G401 (cell line): ENCODE measurements around the gene RTF2. TPM values are rescaled to one million over a fixed set of nuclear protein-coding genes. Genes with fewer than 3 reads are reported as not detected.
"Not testable (repeated sequence)": the region's sequence is repeated elsewhere in the genome, so short reads cannot be mapped to it uniquely, and the experiment has no call there.

Experiments
- DNase-seq: peaks from one replicate; pipeline ENCODE4 v3.0.0-alpha.2; 2015; ENCODE audit warnings: low spot score
- in situ Hi-C: cut with HindIII; loops from 2 replicates; pipeline ENCODE4 v1.10.0; 2016; ENCODE audit warnings: low sequenced_read_pairs, mixed read lengths
- total RNA-seq: library from RNA; depleted of rRNA; stranded (reverse); fragments of >200 nt; shearing (Covaris generic); gene quantifications from 2 replicates; pipeline ENCODE4 v1.2.3, GENCODE V29; 2014

RTF2 gene
- total RNA-seq, 1 experiment from 2014 or later = 69.3 TPM

- in situ Hi-C loops = no loop called here
- no peak for DNase-seq
Measured at GRCh38 chr20:56465997-56466396, 2.4 kb upstream of the RTF2 start.

- DNase-seq = no peak
- in situ Hi-C loops = no loop called here
Measured at GRCh38 chr20:56467968-56468315, 485 bp upstream of the RTF2 start.

GRCh38 chr20:56469077-56469449 lies 636 bp downstream of the RTF2 start:
- DNase-seq = no peak
- in situ Hi-C loops = no loop called here

- no peak for DNase-seq
- in situ Hi-C loops = no loop called here
Measured at GRCh38 chr20:56483970-56484369, 15.5 kb downstream of the RTF2 start.

GRCh38 chr20:56487216-56487615 lies 18.8 kb downstream of the RTF2 start:
- in situ Hi-C loops = no loop called here
- DNase-seq = no peak

- no peak for DNase-seq
- in situ Hi-C loops = no loop called here
Measured at GRCh38 chr20:56488566-56488965, 20.1 kb downstream of the RTF2 start.

GRCh38 chr20:56501116-56501515 lies 32.7 kb downstream of the RTF2 start:
- DNase-seq = no peak
- in situ Hi-C loops = no loop called here

- DNase-seq = peak; percentile 3
- in situ Hi-C loops = no loop called here
Measured at GRCh38 chr20:56503916-56504315, 35.5 kb downstream of the RTF2 start.

GRCh38 chr20:56504373-56505005 lies 36.1 kb downstream of the RTF2 start:
- no peak for DNase-seq
- in situ Hi-C loops = no loop called here

- no peak for DNase-seq
- in situ Hi-C loops = no loop called here
Measured at GRCh38 chr20:56506103-56506502, 37.7 kb downstream of the RTF2 start.

- in situ Hi-C loops = no loop called here
- no peak for DNase-seq
Measured at GRCh38 chr20:56511926-56512325, 43.5 kb downstream of the RTF2 start.

GRCh38 chr20:56513161-56514150 lies 45.0 kb downstream of the RTF2 start:
- DNase-seq = no peak
- in situ Hi-C loops = no loop called here

- no peak for DNase-seq
- in situ Hi-C loops = no loop called here
Measured at GRCh38 chr20:56516631-56517030, 48.2 kb downstream of the RTF2 start.

- in situ Hi-C loops = no loop called here
- DNase-seq = no peak
Measured at GRCh38 chr20:56517211-56517610, 48.8 kb downstream of the RTF2 start.

GRCh38 chr20:56517641-56518040 lies 49.2 kb downstream of the RTF2 start:
- no peak for DNase-seq
- in situ Hi-C loops = no loop called here

- in situ Hi-C loops = no loop called here
- DNase-seq = no peak
Measured at GRCh38 chr20:56518126-56518525, 49.7 kb downstream of the RTF2 start.

GRCh38 chr20:56518721-56519398 lies 50.4 kb downstream of the RTF2 start:
- DNase-seq = no peak

GRCh38 chr20:56519551-56519950 lies 51.1 kb downstream of the RTF2 start:
- no peak for DNase-seq
- in situ Hi-C loops = no loop called here

More at GRCh38 chr20:56518721-56519398, 50.4 kb downstream of the RTF2 start:
- in situ Hi-C loops = no loop called here

GRCh38 chr20:56520180-56520579 lies 51.8 kb downstream of the RTF2 start:
- DNase-seq = no peak
- in situ Hi-C loops = no loop called here

GRCh38 chr20:56520746-56521354 lies 52.4 kb downstream of the RTF2 start:
- in situ Hi-C loops = not testable (repeated sequence)

More at GRCh38 chr20:56520746-56521354, 52.4 kb downstream of the RTF2 start:
- not testable (repeated sequence) for DNase-seq
